Smooth muscle cell (in vitro differentiated cells): ENCODE data around the gene LIMS1. TPM values are rescaled to one million over a fixed set of nuclear protein-coding genes. Genes with fewer than 3 reads are reported as not detected.

Experiments
- DNase-seq: peaks from one replicate; lab custom pipeline; 2025; ENCODE audit not compliant: unreplicated experiment; lab: John Stamatoyannopoulos, UW
- H2AFZ ChIP-seq: fragments of 200-600 bp; sonication (generic); 2 replicates; pipeline ENCODE4 v1.6.0; 2016; ENCODE audit warnings: antibody characterized with exemption, low read depth, mild to moderate bottlenecking
- H3F3A ChIP-seq: fragments of 200-600 bp; sonication (generic); 2 replicates; pipeline ENCODE4 v1.6.0; 2017; ENCODE audit warnings: antibody characterized with exemption, low read depth
- H3K27ac ChIP-seq: fragments of 200-600 bp; sonication (generic); 2 replicates; pipeline ENCODE4 v1.5.1; 2016; ENCODE audit warnings: low read depth, mild to moderate bottlenecking
- H3K27me3 ChIP-seq: fragments of 200-600 bp; sonication (generic); 2 replicates; pipeline ENCODE4 v1.6.1; 2016; ENCODE audit warnings: low read depth, mild to moderate bottlenecking
- H3K36me3 ChIP-seq: fragments of 200-600 bp; sonication (generic); 2 replicates; pipeline ENCODE4 v1.5.1; 2016; ENCODE audit warnings: low read depth
- H3K4me1 ChIP-seq: fragments of 200-600 bp; sonication (generic); 2 replicates; pipeline ENCODE4 v1.5.1; 2016; ENCODE audit warnings: low read depth
- H3K4me2 ChIP-seq: fragments of 200-600 bp; sonication (generic); 2 replicates; pipeline ENCODE4 v1.6.0; 2016; ENCODE audit warnings: mild to moderate bottlenecking
- H3K4me3 ChIP-seq: fragments of 200-600 bp; sonication (generic); 2 replicates; pipeline ENCODE4 v1.5.1; 2016; ENCODE audit warnings: mild to moderate bottlenecking
- H3K79me2 ChIP-seq: fragments of 200-600 bp; sonication (generic); 2 replicates; pipeline ENCODE4 v1.6.0; 2016; ENCODE audit warnings: low read depth, mild to moderate bottlenecking
- H3K9ac ChIP-seq: fragments of 200-600 bp; sonication (generic); 2 replicates; pipeline ENCODE4 v1.6.0; 2016; ENCODE audit warnings: low read depth
- H3K9me3 ChIP-seq: fragments of 200-600 bp; sonication (generic); replicated peaks from 2 replicates; pipeline ENCODE4 v1.5.1; 2016; ENCODE audit warnings: low read depth
- H4K20me1 ChIP-seq: fragments of 200-600 bp; sonication (generic); 2 replicates; pipeline ENCODE4 v1.6.0; 2016; ENCODE audit warnings: low read depth
- WGBS: methylation state at CpG from one replicate; pipeline ENCODE4 v1.1.7; 2016; ENCODE audit warnings: low lambda C conversion rate; 5-methylcytosine and 5-hydroxymethylcytosine counted together
- polyA plus RNA-seq: library from polyadenylated mRNA; unstranded; fragments of >200 nt; fragmentation: Nextera tagmentation; extraction: Ambion mirVana; gene quantifications from 2 replicates; pipeline ENCODE4 v1.2.1, GENCODE V29; 2016
- total RNA-seq: library from RNA; depleted of rRNA; stranded (reverse); fragments of >200 nt; gene quantifications from 2 replicates; pipeline ENCODE4 v1.2.3, GENCODE V29; 2014
- TF ChIP-seq, protein P1 (sequence below): fragments of 200-600 bp; sonication (generic); IDR thresholded peaks from 2 replicates; pipeline ENCODE4 v1.5.1; 2017; ENCODE audit warnings: borderline replicate concordance, mild to moderate bottlenecking, antibody characterized with exemption; ENCODE audit not compliant: insufficient read depth, poor library complexity, severe bottlenecking

The LIMS1 gene
- 147 and 155 TPM in 2 replicates for total RNA-seq
- 56.9 and 63.1 TPM in 2 replicates for polyA plus RNA-seq

GRCh38 chr2:108533832-108534583 is at the start of gene LIMS1:
Gene LIMS1, plus strand, starts transcription at chr2:108534470. Its CDS starts 93 bp downstream, at chr2:108534563.
- Histone ChIP-seq H4K20me1 (peaks cover 43% of the 10 kb centered on the region), H3F3A (no peaks in the 10 kb centered on the region), H2AFZ (peak within 1 kb of the TSS; percentile 41), H3K4me3 (peak within 1 kb of the TSS; percentile 94), H3K4me1 (peaks cover 32% of the 10 kb centered on the region), H3K79me2 (peaks cover 57% of the 10 kb centered on the region), H3K36me3 (no peaks in the 10 kb centered on the region), H3K27me3 (no peaks in the 10 kb centered on the region), H3K4me2 (peak within 1 kb of the TSS; percentile 91), H3K9ac (peak within 1 kb of the TSS; percentile 88), H3K9me3 (no peaks in the 10 kb centered on the region), H3K27ac (peak within 1 kb of the TSS; percentile 87)
- peak; percentile 94 for DNase-seq
- WGBS, result under 1% methylated on average over 40 of the region's 87 CpGs
- TF ChIP-seq, protein P1, sequence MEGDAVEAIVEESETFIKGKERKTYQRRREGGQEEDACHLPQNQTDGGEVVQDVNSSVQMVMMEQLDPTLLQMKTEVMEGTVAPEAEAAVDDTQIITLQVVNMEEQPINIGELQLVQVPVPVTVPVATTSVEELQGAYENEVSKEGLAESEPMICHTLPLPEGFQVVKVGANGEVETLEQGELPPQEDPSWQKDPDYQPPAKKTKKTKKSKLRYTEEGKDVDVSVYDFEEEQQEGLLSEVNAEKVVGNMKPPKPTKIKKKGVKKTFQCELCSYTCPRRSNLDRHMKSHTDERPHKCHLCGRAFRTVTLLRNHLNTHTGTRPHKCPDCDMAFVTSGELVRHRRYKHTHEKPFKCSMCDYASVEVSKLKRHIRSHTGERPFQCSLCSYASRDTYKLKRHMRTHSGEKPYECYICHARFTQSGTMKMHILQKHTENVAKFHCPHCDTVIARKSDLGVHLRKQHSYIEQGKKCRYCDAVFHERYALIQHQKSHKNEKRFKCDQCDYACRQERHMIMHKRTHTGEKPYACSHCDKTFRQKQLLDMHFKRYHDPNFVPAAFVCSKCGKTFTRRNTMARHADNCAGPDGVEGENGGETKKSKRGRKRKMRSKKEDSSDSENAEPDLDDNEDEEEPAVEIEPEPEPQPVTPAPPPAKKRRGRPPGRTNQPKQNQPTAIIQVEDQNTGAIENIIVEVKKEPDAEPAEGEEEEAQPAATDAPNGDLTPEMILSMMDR, result no peak

DNA sequence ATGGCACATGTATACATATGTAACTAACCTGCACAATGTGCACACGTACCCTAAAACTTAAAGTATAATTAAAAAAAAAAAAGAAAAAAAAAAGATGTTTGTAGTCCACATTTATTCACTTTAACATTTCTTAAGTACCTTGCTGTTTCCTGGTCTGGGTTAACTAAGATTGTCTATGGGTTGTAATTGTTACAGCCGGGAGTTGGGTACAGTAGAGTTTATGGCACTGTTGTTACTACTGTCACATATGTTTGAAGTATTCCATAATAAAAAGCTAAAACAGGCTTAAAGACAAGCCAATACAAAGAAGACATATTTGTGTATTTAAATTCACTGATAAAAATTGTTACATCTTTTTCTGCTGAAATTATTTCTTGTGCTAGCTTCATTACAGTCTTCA is 49.0 kb upstream of the LIMS1 start:
- Histone ChIP-seq H4K20me1 (no peaks in the 10 kb centered on the region), H3K4me3 (no peak overlapping the region), H3K36me3 (peaks cover 46% of the 10 kb centered on the region), H3F3A (peaks cover 5% of the 10 kb centered on the region), H3K4me1 (no peaks in the 10 kb centered on the region), H2AFZ (no peak overlapping the region), H3K9me3 (no peaks in the 10 kb centered on the region), H3K4me2 (no peak overlapping the region), H3K27ac (no peak overlapping the region), H3K79me2 (no peaks in the 10 kb centered on the region), H3K27me3 (no peaks in the 10 kb centered on the region), H3K9ac (no peak overlapping the region)
- 100% methylated on average over 2 of the region's 2 CpGs for WGBS
- TF ChIP-seq, protein P1, result no peak
- DNase-seq, result no peak

GRCh38 chr2:108490506-108491122 is 43.7 kb upstream of the LIMS1 start:
- Histone ChIP-seq H3K79me2 (no peaks in the 10 kb centered on the region), H2AFZ (no peak overlapping the region), H3K9me3 (no peaks in the 10 kb centered on the region), H3K4me3 (no peak overlapping the region), H3K4me1 (peaks cover 13% of the 10 kb centered on the region), H3K27ac (peak overlapping the region; percentile 89), H3K4me2 (no peak overlapping the region), H4K20me1 (no peaks in the 10 kb centered on the region), H3F3A (peaks cover 16% of the 10 kb centered on the region), H3K27me3 (no peaks in the 10 kb centered on the region), H3K36me3 (peaks cover 21% of the 10 kb centered on the region), H3K9ac (no peak overlapping the region)
- no peak for DNase-seq
- TF ChIP-seq, protein P1, result no peak
